DND-41 (cell line): ENCODE data around the gene MYRIP.

ENCODE experiments used
- ATAC-seq: fragments of 200-7000 bp; cut with Tn5 transposase; 3 replicates; pipeline ENCODE4 v1.9.1; 2021; ENCODE audit warnings: low read depth; ENCODE audit not compliant: insufficient read depth
- DNase-seq: peaks from one replicate; pipeline ENCODE4 v3.0.0-alpha.2; 2020
- H2AFZ ChIP-seq: 2 replicates; pipeline ENCODE4 v1.6.0; 2012; ENCODE audit warnings: low read depth, low read length
- H3K27ac ChIP-seq: 2 replicates; pipeline ENCODE4 v1.5.1; 2012; ENCODE audit warnings: low read length, inconsistent platforms
- H3K27me3 ChIP-seq: fragments of 200-600 bp; sonication (generic); 2 replicates; pipeline ENCODE4 v1.6.0; 2012; ENCODE audit warnings: low read length, mild to moderate bottlenecking, inconsistent platforms; ENCODE audit not compliant: insufficient read depth, poor library complexity
- H3K36me3 ChIP-seq: 2 replicates; pipeline ENCODE4 v1.5.1; 2012; ENCODE audit warnings: low read length, inconsistent platforms; ENCODE audit not compliant: insufficient read depth
- H3K4me1 ChIP-seq: 2 replicates; pipeline ENCODE4 v1.5.1; 2012; ENCODE audit warnings: mild to moderate bottlenecking, low read length; ENCODE audit not compliant: insufficient read depth
- H3K4me2 ChIP-seq: 2 replicates; pipeline ENCODE4 v1.6.0; 2012; ENCODE audit warnings: mild to moderate bottlenecking, moderate library complexity, low read length, inconsistent platforms; ENCODE audit not compliant: insufficient read depth
- H3K4me3 ChIP-seq, 2 experiments: fragments of 200-600 bp in 1 of 2; shearing (Covaris generic) in 1 of 2; 2 replicates each; pipeline ENCODE4 v1.5.1; 2012 to 2016; ENCODE audit warnings: inconsistent platforms in 2 of 2, low read length in 2 of 2, mild to moderate bottlenecking in 2 of 2, low read depth in 1 of 2, moderate library complexity in 1 of 2
- H3K79me2 ChIP-seq: 2 replicates; pipeline ENCODE4 v1.6.0; 2012; ENCODE audit warnings: low read length, inconsistent platforms; ENCODE audit not compliant: insufficient read depth
- H3K9ac ChIP-seq: 2 replicates; pipeline ENCODE4 v1.6.0; 2012; ENCODE audit warnings: low read depth, mild to moderate bottlenecking, inconsistent platforms, low read length, moderate library complexity
- H3K9me3 ChIP-seq: 2 replicates; pipeline ENCODE4 v1.5.1; 2012; ENCODE audit warnings: low read length, moderate library complexity, mild to moderate bottlenecking, inconsistent platforms; ENCODE audit not compliant: insufficient read depth, severe bottlenecking
- H4K20me1 ChIP-seq: 2 replicates; pipeline ENCODE4 v1.6.0; 2012; ENCODE audit warnings: low read length; ENCODE audit not compliant: insufficient read depth
- CTCF ChIP-seq: IDR thresholded peaks from 2 replicates; pipeline ENCODE4 v1.5.1; 2012; ENCODE audit warnings: borderline replicate concordance, low read length, moderate library complexity, mild to moderate bottlenecking; ENCODE audit not compliant: poor library complexity, severe bottlenecking; ENCODE audit errors: extremely low read depth
- EZH2 ChIP-seq: IDR thresholded peaks from 3 replicates; pipeline ENCODE4 v1.6.1; 2012; ENCODE audit warnings: borderline replicate concordance, low read depth, mild to moderate bottlenecking, moderate library complexity, low read length, inconsistent platforms; ENCODE audit not compliant: severe bottlenecking

The MYRIP gene

GRCh38 chr3:39803956-39804355 is 5.5 kb upstream of the MYRIP start:
- no peak for ATAC-seq
- no peak overlapping the region for H3K4me2 ChIP-seq
- no peaks in the 10 kb centered on the region for H4K20me1 ChIP-seq
- H3K27ac ChIP-seq = no peak overlapping the region
- H3K79me2 ChIP-seq = no peaks in the 10 kb centered on the region
- H3K4me1 ChIP-seq = no peaks in the 10 kb centered on the region
- DNase-seq = no peak
- H3K9me3 ChIP-seq = no peaks in the 10 kb centered on the region
- no peak for TF ChIP-seq CTCF
- TF ChIP-seq EZH2 = no peak
- H2AFZ ChIP-seq = no peak overlapping the region
- no peak overlapping the region for H3K9ac ChIP-seq
- H3K4me3 ChIP-seq = no peak overlapping the region
- H3K36me3 ChIP-seq = no peaks in the 10 kb centered on the region
- H3K27me3 ChIP-seq = no peaks in the 10 kb centered on the region

GRCh38 chr3:39804951-39805350 is 4.5 kb upstream of the MYRIP start:
- H3K4me1 ChIP-seq = no peaks in the 10 kb centered on the region
- DNase-seq = no peak
- H3K9ac ChIP-seq = no peak overlapping the region
- H3K27me3 ChIP-seq = no peaks in the 10 kb centered on the region
- no peak overlapping the region for H3K4me2 ChIP-seq
- TF ChIP-seq CTCF (no peak), EZH2 (no peak)
- no peak overlapping the region for H3K27ac ChIP-seq
- peaks cover 4% of the 10 kb centered on the region for H3K9me3 ChIP-seq
- H3K36me3 ChIP-seq = no peaks in the 10 kb centered on the region
- no peaks in the 10 kb centered on the region for H3K79me2 ChIP-seq
- no peak overlapping the region for H2AFZ ChIP-seq
- no peaks in the 10 kb centered on the region for H4K20me1 ChIP-seq
- no peak for ATAC-seq
- no peak overlapping the region for H3K4me3 ChIP-seq

GRCh38 chr3:39805650-39806049 is 3.8 kb upstream of the MYRIP start:
- Histone ChIP-seq H4K20me1 (no peaks in the 10 kb centered on the region), H3K9ac (no peak overlapping the region), H3K4me3 (no peak overlapping the region), H3K4me1 (no peaks in the 10 kb centered on the region), H3K27ac (no peak overlapping the region), H3K27me3 (no peaks in the 10 kb centered on the region), H3K4me2 (no peak overlapping the region), H2AFZ (no peak overlapping the region), H3K36me3 (no peaks in the 10 kb centered on the region), H3K9me3 (peaks cover 6% of the 10 kb centered on the region), H3K79me2 (no peaks in the 10 kb centered on the region)
- no peak for ATAC-seq
- no peak for DNase-seq
- no peak for TF ChIP-seq CTCF
- no peak for TF ChIP-seq EZH2

- Histone ChIP-seq H2AFZ (no peak overlapping the region), H3K36me3 (no peaks in the 10 kb centered on the region), H3K9ac (no peak overlapping the region), H3K4me1 (no peaks in the 10 kb centered on the region), H4K20me1 (no peaks in the 10 kb centered on the region), H3K9me3 (peaks cover 6% of the 10 kb centered on the region), H3K4me2 (no peak overlapping the region), H3K79me2 (no peaks in the 10 kb centered on the region), H3K4me3 (no peak overlapping the region), H3K27ac (no peak overlapping the region), H3K27me3 (no peaks in the 10 kb centered on the region)
- no peak for TF ChIP-seq EZH2
- TF ChIP-seq CTCF = no peak
- no peak for DNase-seq
- no peak for ATAC-seq
These were observed 2.6 kb upstream of the MYRIP start for GRCh38 chr3:39806820-39807219.
